ENCODE data around the gene MPRIP.
"Not testable (repeated sequence)": the region's sequence is repeated elsewhere in the genome, so short reads cannot be mapped to it uniquely, and the experiment has no call there.

Gene MPRIP, protein sequence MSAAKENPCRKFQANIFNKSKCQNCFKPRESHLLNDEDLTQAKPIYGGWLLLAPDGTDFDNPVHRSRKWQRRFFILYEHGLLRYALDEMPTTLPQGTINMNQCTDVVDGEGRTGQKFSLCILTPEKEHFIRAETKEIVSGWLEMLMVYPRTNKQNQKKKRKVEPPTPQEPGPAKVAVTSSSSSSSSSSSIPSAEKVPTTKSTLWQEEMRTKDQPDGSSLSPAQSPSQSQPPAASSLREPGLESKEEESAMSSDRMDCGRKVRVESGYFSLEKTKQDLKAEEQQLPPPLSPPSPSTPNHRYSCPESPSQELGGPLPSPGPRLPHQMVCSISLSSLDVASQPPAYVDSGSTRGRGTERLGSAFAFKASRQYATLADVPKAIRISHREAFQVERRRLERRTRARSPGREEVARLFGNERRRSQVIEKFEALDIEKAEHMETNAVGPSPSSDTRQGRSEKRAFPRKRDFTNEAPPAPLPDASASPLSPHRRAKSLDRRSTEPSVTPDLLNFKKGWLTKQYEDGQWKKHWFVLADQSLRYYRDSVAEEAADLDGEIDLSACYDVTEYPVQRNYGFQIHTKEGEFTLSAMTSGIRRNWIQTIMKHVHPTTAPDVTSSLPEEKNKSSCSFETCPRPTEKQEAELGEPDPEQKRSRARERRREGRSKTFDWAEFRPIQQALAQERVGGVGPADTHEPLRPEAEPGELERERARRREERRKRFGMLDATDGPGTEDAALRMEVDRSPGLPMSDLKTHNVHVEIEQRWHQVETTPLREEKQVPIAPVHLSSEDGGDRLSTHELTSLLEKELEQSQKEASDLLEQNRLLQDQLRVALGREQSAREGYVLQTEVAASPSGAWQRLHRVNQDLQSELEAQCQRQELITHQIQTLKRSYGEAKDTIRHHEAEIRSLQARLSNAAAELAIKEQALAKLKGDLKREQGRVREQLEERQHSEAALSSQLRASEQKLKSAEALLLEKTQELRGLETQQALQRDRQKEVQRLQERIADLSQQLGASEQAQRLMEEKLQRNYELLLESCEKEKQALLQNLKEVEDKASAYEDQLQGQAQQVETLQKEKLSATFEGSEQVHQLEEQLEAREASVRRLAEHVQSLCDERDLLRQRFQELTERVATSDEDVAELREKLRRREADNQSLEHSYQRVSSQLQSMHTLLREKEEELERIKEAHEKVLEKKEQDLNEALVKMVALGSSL (N-terminal part only)

DNA sequence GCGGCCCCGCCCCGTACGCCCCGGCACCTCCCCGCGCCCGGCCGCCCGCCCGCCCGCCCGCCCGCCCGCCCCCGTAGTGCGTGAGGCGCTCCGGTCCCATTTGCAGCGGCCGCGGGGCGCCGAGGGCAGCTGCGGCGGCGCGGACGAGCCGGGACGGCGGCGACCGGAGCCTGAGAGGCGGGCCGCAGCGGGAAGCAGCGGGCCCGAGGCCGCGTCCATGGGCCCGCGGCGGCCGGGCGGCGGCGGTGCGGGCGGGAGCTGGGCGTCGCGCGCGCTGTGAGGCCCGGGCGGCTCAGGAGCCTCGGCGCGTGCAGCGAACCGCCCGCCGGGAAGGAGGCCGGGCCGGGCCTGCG, at the start of gene MPRIP:
MPRIP (plus strand) TSS at position 74 of the 353 bp plus-strand sequence. CDS start 392 bp downstream, outside the sequence.
- no peak for DNase-seq (ENCODE audit: extremely low read depth, low read depth)
- TF ChIP-seq, protein P1, sequence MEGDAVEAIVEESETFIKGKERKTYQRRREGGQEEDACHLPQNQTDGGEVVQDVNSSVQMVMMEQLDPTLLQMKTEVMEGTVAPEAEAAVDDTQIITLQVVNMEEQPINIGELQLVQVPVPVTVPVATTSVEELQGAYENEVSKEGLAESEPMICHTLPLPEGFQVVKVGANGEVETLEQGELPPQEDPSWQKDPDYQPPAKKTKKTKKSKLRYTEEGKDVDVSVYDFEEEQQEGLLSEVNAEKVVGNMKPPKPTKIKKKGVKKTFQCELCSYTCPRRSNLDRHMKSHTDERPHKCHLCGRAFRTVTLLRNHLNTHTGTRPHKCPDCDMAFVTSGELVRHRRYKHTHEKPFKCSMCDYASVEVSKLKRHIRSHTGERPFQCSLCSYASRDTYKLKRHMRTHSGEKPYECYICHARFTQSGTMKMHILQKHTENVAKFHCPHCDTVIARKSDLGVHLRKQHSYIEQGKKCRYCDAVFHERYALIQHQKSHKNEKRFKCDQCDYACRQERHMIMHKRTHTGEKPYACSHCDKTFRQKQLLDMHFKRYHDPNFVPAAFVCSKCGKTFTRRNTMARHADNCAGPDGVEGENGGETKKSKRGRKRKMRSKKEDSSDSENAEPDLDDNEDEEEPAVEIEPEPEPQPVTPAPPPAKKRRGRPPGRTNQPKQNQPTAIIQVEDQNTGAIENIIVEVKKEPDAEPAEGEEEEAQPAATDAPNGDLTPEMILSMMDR (IDR thresholded peaks at IDR 0.05; ENCODE audit: low read depth, low read length, missing control alignments): no peak
- H3K4me3 ChIP-seq (replicated peaks; ENCODE audit: low read depth, low read length): peak within 1 kb of the TSS; percentile 92

DNA sequence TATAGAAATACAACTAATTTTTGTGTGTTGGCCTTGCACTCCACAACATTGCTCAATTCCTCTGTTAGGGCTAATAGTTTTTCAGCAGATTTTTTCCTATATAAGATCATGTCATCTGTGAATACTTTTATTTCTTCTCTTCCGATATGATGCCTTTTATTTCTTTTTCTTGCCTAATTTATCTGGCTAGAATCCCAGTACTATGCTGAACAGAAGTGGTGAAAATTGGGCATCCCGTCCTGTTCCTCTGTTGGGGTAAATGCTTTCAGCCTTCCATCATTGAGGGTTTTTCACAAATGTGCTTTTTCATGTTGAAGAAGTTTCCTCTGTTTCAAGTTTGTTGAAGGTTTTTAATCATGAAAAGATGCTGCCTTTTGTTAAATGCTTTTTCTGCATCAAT, 47.6 kb upstream of the MPRIP start:
- TF ChIP-seq, protein P1 (IDR thresholded peaks at IDR 0.05; ENCODE audit: low read depth, low read length, missing control alignments): no peak

DNA sequence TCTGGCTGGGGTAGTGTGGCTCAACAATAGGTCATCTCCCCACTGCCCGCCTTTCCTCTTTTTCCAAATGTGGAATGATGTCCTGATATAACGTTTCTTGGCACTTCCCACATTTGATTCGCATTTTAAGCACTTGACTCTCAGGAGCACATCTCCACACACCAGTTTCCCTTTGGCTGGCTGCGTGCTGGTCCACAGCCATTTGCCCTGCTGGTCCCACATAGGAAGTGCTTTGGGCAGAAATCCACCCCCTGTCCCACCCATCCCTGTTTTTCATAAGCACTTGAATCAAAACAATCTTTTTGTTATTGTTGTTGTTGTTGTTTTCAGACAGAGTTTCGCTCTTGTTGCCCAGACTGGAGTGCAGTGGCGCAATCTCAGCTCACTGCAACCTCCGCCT, 46.3 kb upstream of the MPRIP start:
- TF ChIP-seq, protein P1 (IDR thresholded peaks at IDR 0.05; ENCODE audit: low read depth, low read length, missing control alignments): no peak
- H3K4me3 ChIP-seq (replicated peaks; ENCODE audit: low read depth, low read length): no peak overlapping the region
- no peak for DNase-seq (ENCODE audit: extremely low read depth, low read depth)

More for the DNA sequence above, 47.6 kb upstream of the MPRIP start:
- H3K4me3 ChIP-seq (replicated peaks; ENCODE audit: low read depth, low read length): no peak overlapping the region
- no peak for DNase-seq (ENCODE audit: extremely low read depth, low read depth)

DNA sequence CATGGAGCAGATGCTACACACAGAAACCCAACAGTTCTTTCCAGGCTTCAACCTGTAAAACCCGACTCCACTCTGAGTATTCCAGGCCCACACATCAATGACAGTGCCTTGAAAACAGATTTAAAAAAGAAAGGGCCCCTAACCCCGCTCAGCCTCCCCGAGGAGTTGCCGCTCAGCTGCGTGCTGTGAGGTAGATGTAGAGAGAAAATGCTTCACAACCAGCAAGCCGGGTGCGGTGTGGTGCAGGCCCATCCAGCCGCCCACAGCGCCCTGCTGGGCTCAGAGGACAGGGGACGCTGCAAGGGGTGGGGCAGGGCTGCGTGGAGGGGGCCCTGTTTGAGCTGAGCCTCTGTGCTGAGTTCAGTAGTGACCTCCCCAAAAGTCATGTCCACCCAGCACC, 45.5 kb upstream of the MPRIP start:
- H3K4me3 ChIP-seq (replicated peaks; ENCODE audit: low read depth, low read length); DNase-seq (ENCODE audit: extremely low read depth, low read depth): not testable (repeated sequence)

DNA sequence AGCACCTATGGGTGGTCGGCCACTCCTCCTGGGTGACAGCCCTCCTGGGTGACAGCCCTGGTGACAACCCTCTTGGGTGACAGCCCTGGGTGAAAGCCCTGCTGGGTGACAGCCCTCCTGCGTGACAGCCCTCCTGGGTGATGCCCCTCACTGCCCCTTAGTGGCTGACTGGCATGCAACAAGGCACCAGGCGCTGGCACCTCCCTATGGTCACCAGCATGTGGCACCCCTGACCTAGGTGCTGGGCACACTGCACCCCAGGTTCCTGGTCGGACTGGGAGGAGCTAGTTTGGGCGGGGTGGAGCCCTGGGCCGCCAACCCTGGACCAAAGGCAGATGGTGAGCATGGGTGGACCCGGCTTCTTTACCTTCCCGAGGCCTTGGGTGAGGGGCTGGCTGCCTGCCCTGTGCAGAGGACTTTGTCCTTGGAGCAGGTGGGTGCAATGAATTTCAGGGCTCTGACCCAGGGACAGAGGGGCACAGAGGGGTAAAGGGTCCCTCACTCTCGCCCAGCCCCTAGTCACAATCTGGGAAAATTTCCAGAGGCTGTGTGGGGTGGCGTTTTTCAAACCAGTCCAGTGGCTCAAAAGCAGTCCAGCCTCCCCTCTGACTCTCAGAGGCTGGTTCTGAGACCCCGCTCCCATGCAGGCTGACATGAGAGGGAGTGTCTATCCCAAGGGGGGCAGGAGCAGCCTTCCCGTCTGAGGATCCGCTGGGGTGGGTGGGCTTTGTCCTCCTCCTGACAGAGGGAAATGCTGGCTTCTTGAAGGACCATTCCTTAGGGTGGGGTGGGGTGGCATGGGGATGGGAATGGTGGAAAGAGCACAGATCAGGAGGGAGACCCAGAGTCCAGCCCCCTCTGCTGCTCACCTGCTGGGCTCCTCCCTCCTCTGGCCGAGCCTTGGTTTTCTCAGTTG, 44.5 kb upstream of the MPRIP start:
- no peak for DNase-seq (ENCODE audit: extremely low read depth, low read depth)
- TF ChIP-seq, protein P1 (IDR thresholded peaks at IDR 0.05; ENCODE audit: low read depth, low read length, missing control alignments): no peak
- no peak overlapping the region for H3K4me3 ChIP-seq (replicated peaks; ENCODE audit: low read depth, low read length)

DNA sequence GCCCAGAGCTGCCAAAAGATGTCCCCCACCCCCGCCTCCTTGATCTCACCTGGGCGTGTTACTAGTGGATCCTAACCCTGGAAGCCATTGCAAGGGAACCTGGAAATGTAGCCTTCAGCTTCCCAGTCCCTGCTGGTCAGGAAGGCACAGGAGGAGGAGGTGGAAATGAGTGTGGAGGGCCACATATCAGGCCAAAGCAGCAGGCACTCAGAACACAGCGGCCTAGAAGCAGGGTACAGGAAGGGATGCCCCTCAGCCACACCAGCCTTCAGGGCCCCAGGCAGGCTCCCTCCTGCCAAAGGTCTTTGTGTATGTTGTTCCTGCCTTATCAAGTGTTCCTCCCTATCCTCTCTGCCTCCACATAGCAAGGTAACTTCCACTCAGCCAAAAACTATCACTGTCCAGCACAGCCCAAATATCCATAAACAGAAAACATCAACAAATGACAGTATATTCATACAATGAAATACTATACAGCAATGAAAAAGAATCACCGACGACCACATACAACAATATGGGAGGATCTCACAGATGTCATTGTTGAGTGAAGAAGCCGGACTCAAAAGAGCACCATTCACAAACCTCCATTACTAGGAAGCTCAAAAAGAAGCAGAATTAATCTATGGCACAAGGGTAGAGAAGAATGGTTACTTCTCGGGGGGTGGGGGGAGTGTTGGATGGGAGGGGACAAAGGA, 42.2 kb upstream of the MPRIP start:
- TF ChIP-seq, protein P1 (IDR thresholded peaks at IDR 0.05; ENCODE audit: low read depth, low read length, missing control alignments): no peak
- no peak overlapping the region for H3K4me3 ChIP-seq (replicated peaks; ENCODE audit: low read depth, low read length)
- DNase-seq (ENCODE audit: extremely low read depth, low read depth): no peak

All from HFF-Myc (cell line).